GM04504 (cell line): ENCODE results near the gene PHOX2A.
"Not testable (repeated sequence)": the region's sequence is repeated elsewhere in the genome, so short reads cannot be mapped to it uniquely, and the experiment has no call there.

Source experiments
- DNase-seq: peaks from one replicate; pipeline ENCODE4 v3.0.0-alpha.2; 2012; ENCODE audit warnings: low read depth

Gene PHOX2A

GRCh38 chr11:72222106-72222891 is 21.7 kb downstream of the PHOX2A start:
- no peak for DNase-seq

- no peak for DNase-seq
Observed at GRCh38 chr11:72221386-72222075, 22.4 kb downstream of the PHOX2A start.

- DNase-seq = no peak
Observed at GRCh38 chr11:72220696-72221363, 23.1 kb downstream of the PHOX2A start.

DNA sequence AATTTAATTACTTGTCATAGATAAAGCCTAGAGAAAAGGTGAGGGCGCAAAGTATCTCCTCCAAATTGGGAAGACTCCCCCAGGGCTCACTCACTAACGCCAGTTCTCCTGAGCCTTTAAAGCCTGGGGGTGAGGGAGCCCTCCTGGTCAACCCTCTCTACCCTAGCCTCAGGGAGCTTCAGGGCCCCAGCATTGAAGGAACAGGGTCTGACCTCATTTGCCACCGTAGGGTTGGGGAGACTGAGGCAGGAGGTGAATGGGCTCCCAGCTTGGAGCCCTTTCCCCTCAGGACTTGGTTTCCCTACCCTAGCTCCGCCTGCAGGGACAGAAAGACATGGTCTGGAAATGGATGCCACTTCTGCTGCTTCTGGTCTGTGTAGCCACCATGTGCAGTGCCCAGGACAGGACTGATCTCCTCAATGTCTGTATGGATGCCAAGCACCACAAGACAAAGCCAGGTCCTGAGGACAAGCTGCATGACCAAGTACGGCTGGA is 25.7 kb downstream of the PHOX2A start:
- no peak for DNase-seq

GRCh38 chr11:72217841-72218240 is 26.1 kb downstream of the PHOX2A start:
- no peak for DNase-seq

GRCh38 chr11:72216638-72217037 is 27.3 kb downstream of the PHOX2A start, which contains the start of gene FOLR2:
TSS of gene FOLR2 (plus strand) at chr11:72216794. CDS start at chr11:72218585, 1,791 bp downstream.
- DNase-seq = no peak

DNA sequence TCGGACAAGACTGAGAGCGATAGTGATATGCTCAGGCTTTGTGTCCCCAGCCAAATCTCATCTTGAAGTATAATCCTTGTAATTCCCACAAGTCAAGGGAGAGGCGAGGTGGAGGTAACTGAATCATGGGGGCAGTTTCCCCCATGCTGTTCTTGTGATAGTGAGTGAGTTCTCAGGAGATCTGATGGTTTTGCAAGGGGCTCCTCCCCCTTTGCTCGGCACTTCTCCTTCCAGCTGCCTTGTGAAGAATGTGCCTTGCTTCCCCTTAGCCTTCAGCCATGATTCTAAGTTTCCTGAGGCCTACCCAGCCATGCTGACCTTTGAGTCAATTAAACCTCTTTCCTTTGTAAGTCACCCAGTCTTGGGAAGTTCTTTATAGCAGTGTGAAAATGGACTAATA is 34.9 kb downstream of the PHOX2A start:
- no peak for DNase-seq

- no peak for DNase-seq
Observed at GRCh38 chr11:72208281-72208680, 35.7 kb downstream of the PHOX2A start.

GRCh38 chr11:72206794-72207193 is 37.2 kb downstream of the PHOX2A start:
- not testable (repeated sequence) for DNase-seq

DNA sequence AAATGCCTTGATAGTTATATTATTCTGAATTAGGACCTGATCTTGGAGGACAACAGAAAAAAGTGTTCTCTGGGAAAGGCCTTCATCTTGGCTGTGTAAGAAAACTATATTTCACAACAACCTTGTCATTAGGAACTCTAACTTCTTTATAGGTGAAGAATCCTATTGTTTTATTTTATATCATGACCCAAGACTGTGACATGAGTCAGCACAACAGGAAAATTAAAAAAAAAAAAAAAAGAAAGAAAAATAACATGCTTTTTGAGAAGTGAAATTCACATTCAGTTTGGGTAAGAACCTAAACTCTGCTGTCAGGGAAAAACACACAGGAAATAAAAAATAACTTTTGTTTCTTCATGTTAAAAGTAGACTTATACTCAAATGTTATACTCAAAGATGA is 39.1 kb downstream of the PHOX2A start:
- DNase-seq = no peak

- no peak for DNase-seq
Observed at GRCh38 chr11:72203163-72203562, 40.8 kb downstream of the PHOX2A start.

GRCh38 chr11:72202571-72202970 is 41.4 kb downstream of the PHOX2A start:
- DNase-seq = no peak

DNA sequence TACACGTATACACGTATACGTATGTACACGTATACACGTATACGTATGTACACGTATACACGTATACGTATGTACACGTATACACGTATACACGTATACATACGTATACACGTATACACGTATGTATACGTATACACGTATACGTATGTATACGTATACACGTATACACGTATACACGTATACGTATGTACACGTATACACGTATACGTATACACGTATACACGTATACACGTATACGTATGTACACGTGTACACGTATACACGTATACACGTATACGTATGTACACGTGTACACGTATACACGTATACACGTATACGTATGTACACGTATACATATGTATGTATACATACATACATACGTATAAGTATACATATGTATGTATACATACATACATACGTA is 42.5 kb downstream of the PHOX2A start:
- DNase-seq = not testable (repeated sequence)

DNA sequence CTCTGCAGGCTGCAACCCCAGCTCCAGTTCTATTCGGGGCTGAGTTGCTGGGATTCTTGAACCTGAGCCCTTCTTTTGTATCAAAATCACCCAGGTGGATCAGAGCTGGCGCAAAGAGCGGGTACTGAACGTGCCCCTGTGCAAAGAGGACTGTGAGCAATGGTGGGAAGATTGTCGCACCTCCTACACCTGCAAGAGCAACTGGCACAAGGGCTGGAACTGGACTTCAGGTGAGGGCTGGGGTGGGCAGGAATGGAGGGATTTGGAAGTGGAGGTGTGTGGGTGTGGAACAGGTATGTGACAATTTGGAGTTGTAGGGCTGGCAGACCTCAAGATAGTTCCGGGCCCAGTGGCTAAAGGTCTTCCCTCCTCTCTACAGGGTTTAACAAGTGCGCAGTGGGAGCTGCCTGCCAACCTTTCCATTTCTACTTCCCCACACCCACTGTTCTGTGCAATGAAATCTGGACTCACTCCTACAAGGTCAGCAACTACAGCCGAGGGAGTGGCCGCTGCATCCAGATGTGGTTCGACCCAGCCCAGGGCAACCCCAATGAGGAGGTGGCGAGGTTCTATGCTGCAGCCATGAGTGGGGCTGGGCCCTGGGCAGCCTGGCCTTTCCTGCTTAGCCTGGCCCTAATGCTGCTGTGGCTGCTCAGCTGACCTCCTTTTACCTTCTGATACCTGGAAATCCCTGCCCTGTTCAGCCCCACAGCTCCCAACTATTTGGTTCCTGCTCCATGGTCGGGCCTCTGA is 48.3 kb downstream of the PHOX2A start:
- DNase-seq = no peak

GRCh38 chr11:72191961-72192381 is 52.0 kb downstream of the PHOX2A start, which contains the start of gene FOLR1:
TSS of gene FOLR1 (plus strand) at chr11:72192140. CDS start at chr11:72192174, 34 bp downstream.
- no peak for DNase-seq

DNA sequence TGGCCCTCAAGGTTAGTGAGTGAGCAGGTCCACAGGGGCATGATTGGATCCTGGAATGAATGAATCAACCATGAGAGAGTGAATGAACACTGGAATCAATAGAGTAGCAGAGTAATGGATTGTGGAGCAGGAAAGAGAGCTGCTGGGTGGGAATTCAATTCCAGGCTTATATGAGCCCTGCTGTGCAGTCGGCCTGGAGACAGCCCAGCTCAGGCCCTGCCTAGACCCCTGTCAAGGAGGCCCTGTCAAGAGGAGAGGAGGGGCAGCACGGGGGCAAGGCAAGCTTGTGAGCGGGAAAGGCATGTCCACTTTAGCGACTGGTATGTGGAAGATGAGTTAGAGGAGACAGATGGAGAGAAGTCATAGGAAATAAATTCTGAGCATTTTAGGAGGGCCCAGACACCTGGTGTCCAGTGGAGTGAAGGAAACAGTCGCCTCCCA is 53.3 kb downstream of the PHOX2A start:
- no peak for DNase-seq

DNA sequence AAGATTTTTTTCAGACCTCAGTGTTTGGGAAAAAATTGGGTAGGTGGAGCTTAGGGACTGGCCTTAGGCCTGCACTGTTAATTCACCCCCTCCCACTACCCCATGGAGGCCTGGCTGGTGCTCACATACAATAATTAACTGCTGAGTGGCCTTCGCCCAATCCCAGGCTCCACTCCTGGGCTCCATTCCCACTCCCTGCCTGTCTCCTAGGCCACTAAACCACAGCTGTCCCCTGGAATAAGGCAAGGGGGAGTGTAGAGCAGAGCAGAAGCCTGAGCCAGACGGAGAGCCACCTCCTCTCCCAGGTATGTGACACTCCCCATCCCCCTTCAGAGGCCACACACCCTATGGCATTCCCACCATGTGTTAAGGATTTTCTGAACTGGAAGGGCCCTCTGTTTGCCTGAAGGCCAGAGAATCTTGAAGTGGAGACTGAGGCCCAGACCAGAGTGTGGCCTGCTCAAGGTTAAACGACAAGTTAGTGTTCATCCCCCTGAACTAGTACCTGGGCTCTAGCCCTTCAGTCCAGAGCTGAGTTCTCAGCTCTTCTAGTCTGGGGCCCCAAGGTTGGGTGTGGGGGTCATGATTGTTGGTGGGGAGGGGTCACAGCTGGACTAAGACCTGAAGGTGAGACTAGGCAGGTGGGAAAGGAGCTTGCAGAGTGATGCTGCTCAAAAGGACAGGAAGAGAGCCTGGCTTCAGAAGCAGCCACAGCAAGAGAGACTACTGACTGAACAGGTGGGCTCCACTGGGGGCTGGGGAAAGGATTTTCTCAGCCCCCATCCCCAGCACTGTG is 54.3 kb downstream of the PHOX2A start:
- peak; percentile 19 for DNase-seq
